Measurements from ENCODE around the gene DDX19B.

DDX19B gene

GRCh38 chr16:70380919-70381603 is 82.1 kb downstream of the DDX19B start:
- peak overlapping the region; percentile 93 for H3K4me3 ChIP-seq (ENCODE audit: low read depth, low read length)
- DNase-seq (ENCODE audit: low read depth) = peak; percentile 99
- TF ChIP-seq MAX (IDR thresholded peaks at IDR 0.05; ENCODE audit: low read depth, low read length) = peak; percentile 90
- peak; percentile 14 for TF ChIP-seq CTCF (IDR thresholded peaks at IDR 0.05; ENCODE audit: low read depth, low read length)
- TF ChIP-seq POLR2A (IDR thresholded peaks at IDR 0.05; ENCODE audit: extremely low read depth, insufficient read length) = peak; percentile 88
- peak; percentile 96 for TF ChIP-seq MYC (IDR thresholded peaks at IDR 0.05; ENCODE audit: low read depth, low read length)

- TF ChIP-seq MAX (IDR thresholded peaks at IDR 0.05; ENCODE audit: low read depth, low read length) (no peak), POLR2A (IDR thresholded peaks at IDR 0.05; ENCODE audit: extremely low read depth, insufficient read length) (no peak), CTCF (IDR thresholded peaks at IDR 0.05; ENCODE audit: low read depth, low read length) (no peak), MYC (IDR thresholded peaks at IDR 0.05; ENCODE audit: low read depth, low read length) (no peak)
- no peak for DNase-seq (ENCODE audit: low read depth)
- H3K4me3 ChIP-seq (ENCODE audit: low read depth, low read length) = peak overlapping the region; percentile 40
Observed at GRCh38 chr16:70381604-70382342, 82.8 kb downstream of the DDX19B start.

- no peak overlapping the region for H3K4me3 ChIP-seq (ENCODE audit: low read depth, low read length)
- no peak for DNase-seq (ENCODE audit: low read depth)
- TF ChIP-seq CTCF (IDR thresholded peaks at IDR 0.05; ENCODE audit: low read depth, low read length) (no peak), POLR2A (IDR thresholded peaks at IDR 0.05; ENCODE audit: extremely low read depth, insufficient read length) (no peak), MYC (IDR thresholded peaks at IDR 0.05; ENCODE audit: low read depth, low read length) (no peak), MAX (IDR thresholded peaks at IDR 0.05; ENCODE audit: low read depth, low read length) (no peak)
Observed at GRCh38 chr16:70383421-70383960, 84.5 kb downstream of the DDX19B start.
